ENCODE measurements around the gene PIGL. TPM values are rescaled to one million over a fixed set of nuclear protein-coding genes. Genes with fewer than 3 reads are reported as not detected.

The PIGL gene
- total RNA-seq, 4 donors from 2014 or later = 18.2 to 74.0 (median 40.3) TPM

DNA sequence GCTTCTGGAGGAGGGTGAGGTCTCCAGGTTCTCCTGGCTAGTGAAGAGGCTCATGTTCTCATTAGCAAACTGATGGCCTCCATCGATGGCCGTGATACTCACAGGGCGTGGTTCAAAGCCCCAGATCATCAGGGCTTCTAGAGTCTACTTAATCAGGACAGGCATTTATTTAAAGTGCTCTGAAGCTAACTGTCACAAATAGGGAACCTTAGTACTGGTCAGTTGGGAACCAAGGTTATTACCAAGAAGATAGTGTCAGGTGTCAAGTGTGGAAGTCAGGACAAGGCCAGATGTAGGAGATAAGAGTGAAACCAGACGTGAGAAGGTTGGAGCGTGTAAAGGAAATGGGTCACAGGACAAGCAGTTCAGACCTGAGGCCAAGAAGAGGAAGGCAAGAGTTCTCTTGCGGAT is 56.9 kb downstream of the PIGL start:
- no peak overlapping the region for H3K4me3 ChIP-seq
- no peak overlapping the region for H3K27ac ChIP-seq
- no peaks in the 10 kb centered on the region for H3K9me3 ChIP-seq
- TF ChIP-seq CTCF (IDR thresholded peaks at IDR 0.05) (no peak), POLR2A (IDR thresholded peaks at IDR 0.05) (no peak)
- intact Hi-C loops (cut with DNase I; ENCODE audit: low total_unique reads) = no loop called here
- DNase-seq = no peak
- no peaks in the 10 kb centered on the region for H3K27me3 ChIP-seq
- no peaks in the 10 kb centered on the region for H3K4me1 ChIP-seq
- no peaks in the 10 kb centered on the region for H3K36me3 ChIP-seq

DNA sequence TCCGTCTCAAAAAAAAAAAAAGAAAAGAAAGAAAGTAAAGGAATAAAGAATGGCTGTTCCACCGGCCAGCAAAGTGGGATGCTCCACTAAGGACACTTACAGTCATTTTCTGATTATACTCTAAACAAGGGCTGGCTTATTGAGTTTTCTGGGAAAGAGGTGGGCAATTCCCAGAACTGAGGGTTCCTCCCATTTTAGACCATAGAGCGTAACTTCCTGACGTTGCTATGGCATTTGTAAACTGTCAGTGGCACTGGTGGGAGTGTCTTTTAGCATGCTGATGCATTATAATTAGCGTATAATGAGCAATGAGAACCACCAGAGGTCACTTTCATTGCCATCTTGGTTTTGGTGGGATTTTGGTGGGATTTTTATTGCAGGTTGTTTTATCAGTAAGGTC is 58.0 kb downstream of the PIGL start:
- Histone ChIP-seq H3K9me3 (no peaks in the 10 kb centered on the region), H3K36me3 (no peaks in the 10 kb centered on the region), H3K4me1 (no peaks in the 10 kb centered on the region), H3K27ac (no peak overlapping the region), H3K4me3 (no peak overlapping the region), H3K27me3 (no peaks in the 10 kb centered on the region)
- TF ChIP-seq CTCF (IDR thresholded peaks at IDR 0.05) (no peak), POLR2A (IDR thresholded peaks at IDR 0.05) (no peak)
- no peak for DNase-seq
- intact Hi-C loops (cut with DNase I; ENCODE audit: low total_unique reads) = no loop called here

DNA sequence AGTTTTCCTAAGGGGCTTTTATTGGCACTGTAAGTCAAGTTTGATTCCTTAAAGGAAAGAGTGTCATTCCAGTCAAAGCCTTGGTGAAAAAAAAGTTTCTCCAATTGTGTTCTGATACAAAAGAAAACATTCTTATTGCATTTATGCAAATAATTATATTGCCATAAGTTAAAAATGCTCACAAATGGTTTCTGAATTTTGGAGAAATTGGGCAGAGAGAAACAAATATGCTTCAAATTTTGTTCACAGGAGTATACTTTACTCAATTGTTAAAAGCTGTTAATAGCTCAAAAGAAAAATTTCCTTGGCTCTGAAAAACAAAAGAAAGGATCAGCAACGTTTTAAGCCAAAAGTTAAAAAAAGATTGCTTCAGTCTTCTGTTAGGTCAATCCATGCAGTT is 60.2 kb downstream of the PIGL start:
- no peaks in the 10 kb centered on the region for H3K27me3 ChIP-seq
- DNase-seq = no peak
- TF ChIP-seq CTCF (IDR thresholded peaks at IDR 0.05) (no peak), POLR2A (IDR thresholded peaks at IDR 0.05) (no peak)
- no peaks in the 10 kb centered on the region for H3K9me3 ChIP-seq
- no peak overlapping the region for H3K27ac ChIP-seq
- no peaks in the 10 kb centered on the region for H3K36me3 ChIP-seq
- H3K4me1 ChIP-seq = no peaks in the 10 kb centered on the region
- H3K4me3 ChIP-seq = no peak overlapping the region
- intact Hi-C loops (cut with DNase I; ENCODE audit: low total_unique reads) = no loop called here

GRCh38 chr17:16281351-16281750 is 64.3 kb downstream of the PIGL start:
- no peak overlapping the region for H3K4me3 ChIP-seq
- intact Hi-C loops (cut with DNase I; ENCODE audit: low total_unique reads) = no loop called here

DNA sequence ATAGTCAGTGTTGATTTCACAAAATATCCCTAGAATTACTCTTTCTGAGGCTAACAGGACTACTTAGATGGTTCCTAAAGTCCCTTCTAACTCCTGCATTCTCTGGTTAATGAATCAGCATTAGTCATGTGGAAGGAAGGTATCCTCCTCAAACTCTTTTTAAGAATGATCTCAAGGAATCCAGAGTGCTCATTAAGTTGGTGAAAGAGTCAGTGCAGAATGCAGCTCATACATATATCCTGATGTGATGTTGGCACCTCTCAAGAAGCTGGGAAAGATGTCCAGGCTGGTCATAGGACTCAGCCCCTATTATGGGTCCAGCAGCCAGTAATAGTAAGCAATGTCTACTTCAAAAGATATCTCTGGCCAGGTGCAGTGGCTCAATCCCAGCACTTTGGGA is 65.5 kb downstream of the PIGL start:
- no peak overlapping the region for H3K4me3 ChIP-seq
- no peak for DNase-seq
- H3K27me3 ChIP-seq = no peaks in the 10 kb centered on the region
- no peaks in the 10 kb centered on the region for H3K9me3 ChIP-seq
- no peak overlapping the region for H3K27ac ChIP-seq
- no peaks in the 10 kb centered on the region for H3K36me3 ChIP-seq
- TF ChIP-seq POLR2A (IDR thresholded peaks at IDR 0.05) (no peak), CTCF (IDR thresholded peaks at IDR 0.05) (no peak)
- intact Hi-C loops (cut with DNase I; ENCODE audit: low total_unique reads) = no loop called here
- H3K4me1 ChIP-seq = peaks cover 5 to 12% of the 10 kb centered on the region in 2 donors

More at GRCh38 chr17:16281351-16281750, 64.3 kb downstream of the PIGL start:
- Histone ChIP-seq H3K9me3 (no peaks in the 10 kb centered on the region), H3K27me3 (no peaks in the 10 kb centered on the region), H3K27ac (no peak overlapping the region), H3K36me3 (no peaks in the 10 kb centered on the region), H3K4me1 (peaks cover 4 to 6% of the 10 kb centered on the region in 2 donors)
- TF ChIP-seq CTCF (IDR thresholded peaks at IDR 0.05) = no peak
- no peak for TF ChIP-seq POLR2A (IDR thresholded peaks at IDR 0.05)
- DNase-seq = no peak

All from uterus (tissue), 4 donors.